ENCODE data around the gene EIF2S3.

GRCh38 chrX:24097741-24098260, 43.0 kb downstream of the EIF2S3 start:
- TF ChIP-seq PATZ1 (CRISPR knock-in tag; IDR thresholded peaks at IDR 0.05; ENCODE audit: borderline replicate concordance) (no peak), RARB (CRISPR knock-in tag; IDR thresholded peaks at IDR 0.05) (no peak), TCF4 (CRISPR knock-in tag; IDR thresholded peaks at IDR 0.05; ENCODE audit: borderline replicate concordance) (0 out of 2 replicates have a peak, but pooled peaks have one; percentile 30), ZFP3 (CRISPR knock-in tag; IDR thresholded peaks at IDR 0.05) (no peak), BACH2 (CRISPR knock-in tag; IDR thresholded peaks at IDR 0.05; ENCODE audit: borderline replicate concordance) (no peak), CREB5 (CRISPR knock-in tag; IDR thresholded peaks at IDR 0.05; ENCODE audit: low read depth) (no peak), OSR1 (CRISPR knock-in tag; IDR thresholded peaks at IDR 0.05) (no peak), ARNTL (CRISPR knock-in tag; IDR thresholded peaks at IDR 0.05; ENCODE audit: borderline replicate concordance, low read depth) (no peak), ZNF70 (CRISPR knock-in tag; IDR thresholded peaks at IDR 0.05) (no peak), TSHZ2 (CRISPR knock-in tag; IDR thresholded peaks at IDR 0.05) (no peak), GLIS3 (CRISPR knock-in tag; IDR thresholded peaks at IDR 0.05) (no peak)

Measured in SK-N-SH treated with all-trans-retinoic acid at 6 μM for 48 hours (cell line).